ENCODE results near the gene TCP1.
"Not testable (repeated sequence)": the region's sequence is repeated elsewhere in the genome, so short reads cannot be mapped to it uniquely, and the experiment has no call there.

Gene TCP1

DNA sequence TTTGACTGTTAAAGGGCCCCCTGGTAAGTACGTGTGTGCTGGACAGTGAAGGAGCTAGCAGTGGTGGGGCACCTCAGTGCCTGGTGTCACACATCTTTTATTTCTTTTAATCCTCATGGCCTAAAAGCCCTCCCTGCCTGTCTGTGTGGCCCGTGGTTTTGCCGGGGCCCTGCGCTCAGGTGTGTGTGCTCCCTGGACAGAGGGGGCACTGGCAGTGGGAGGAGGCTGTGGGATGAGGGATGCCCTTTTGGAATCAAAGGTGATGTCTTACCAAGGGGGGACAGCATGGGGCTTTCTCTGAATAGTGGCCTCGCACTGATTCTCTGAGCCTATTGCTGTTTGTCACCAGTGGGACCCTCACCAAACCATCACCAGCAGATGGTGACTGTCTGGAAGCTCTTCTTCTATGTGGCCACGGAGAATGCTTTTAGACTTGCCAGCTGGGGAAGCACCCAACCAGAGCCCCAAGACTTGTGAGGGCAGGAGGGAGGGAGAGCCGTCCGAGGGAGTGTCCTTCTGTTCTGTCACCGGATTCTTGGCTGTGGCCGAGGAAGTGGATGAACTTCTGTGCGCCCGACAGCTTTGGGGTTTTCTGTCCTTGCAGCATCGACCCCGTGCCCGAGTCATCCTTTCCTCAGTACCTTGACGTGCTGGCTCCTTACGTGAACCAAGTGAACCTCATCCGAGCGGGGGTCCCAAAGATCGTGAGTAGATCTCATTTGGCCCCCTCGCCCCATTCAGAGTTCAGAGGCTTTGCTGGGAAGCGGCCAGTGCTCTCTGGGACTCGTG lies 28.7 kb upstream of the TCP1 start:
- Histone ChIP-seq H3K36me3 (ENCODE audit: control insufficient read depth, insufficient read depth, low read length) (no peaks in the 10 kb centered on the region), H3K4me1 (ENCODE audit: control insufficient read depth, insufficient read depth, low read length) (no peaks in the 10 kb centered on the region), H3K9me3 (ENCODE audit: control insufficient read depth, insufficient read depth, low read length) (no peaks in the 10 kb centered on the region), H3K4me3 (ENCODE audit: low read length) (no peak overlapping the region), H3K27me3 (ENCODE audit: control insufficient read depth, insufficient read depth, low read length) (no peaks in the 10 kb centered on the region; the same call in 1 of the 2 replicates), H3K27ac (ENCODE audit: low read length) (no peak overlapping the region)
- no CpG with 5 or more reads among the region's 23 CpGs for WGBS (ENCODE audit: insufficient coverage, insufficient read length)
- DNase-seq (ENCODE audit: low read depth, low spot score), result no peak

- H3K4me3 ChIP-seq (ENCODE audit: low read length); H3K36me3 ChIP-seq (ENCODE audit: control insufficient read depth, insufficient read depth, low read length); DNase-seq (ENCODE audit: low read depth, low spot score); H3K4me1 ChIP-seq (ENCODE audit: control insufficient read depth, insufficient read depth, low read length); H3K9me3 ChIP-seq (ENCODE audit: control insufficient read depth, insufficient read depth, low read length); H3K27ac ChIP-seq (ENCODE audit: low read length); H3K27me3 ChIP-seq (ENCODE audit: control insufficient read depth, insufficient read depth, low read length): not testable (repeated sequence)
- WGBS (ENCODE audit: insufficient coverage, insufficient read length), result no CpG with 5 or more reads among the region's 3 CpGs
Observed at GRCh38 chr6:159816775-159817174, 27.4 kb upstream of the TCP1 start.

GRCh38 chr6:159815410-159815809 lies 26.0 kb upstream of the TCP1 start:
- H3K27me3 ChIP-seq (ENCODE audit: control insufficient read depth, insufficient read depth, low read length), result no peaks in the 10 kb centered on the region; the same call in 1 of the 2 replicates
- no peak overlapping the region for H3K27ac ChIP-seq (ENCODE audit: low read length)
- no peak overlapping the region for H3K4me3 ChIP-seq (ENCODE audit: low read length)
- H3K9me3 ChIP-seq (ENCODE audit: control insufficient read depth, insufficient read depth, low read length), result no peaks in the 10 kb centered on the region
- no peaks in the 10 kb centered on the region for H3K36me3 ChIP-seq (ENCODE audit: control insufficient read depth, insufficient read depth, low read length)
- no peaks in the 10 kb centered on the region; the same call in 1 of the 2 replicates for H3K4me1 ChIP-seq (ENCODE audit: control insufficient read depth, insufficient read depth, low read length)
- no peak for DNase-seq (ENCODE audit: low read depth, low spot score)
- WGBS (ENCODE audit: insufficient coverage, insufficient read length), result no CpG with 5 or more reads among the region's 6 CpGs

DNA sequence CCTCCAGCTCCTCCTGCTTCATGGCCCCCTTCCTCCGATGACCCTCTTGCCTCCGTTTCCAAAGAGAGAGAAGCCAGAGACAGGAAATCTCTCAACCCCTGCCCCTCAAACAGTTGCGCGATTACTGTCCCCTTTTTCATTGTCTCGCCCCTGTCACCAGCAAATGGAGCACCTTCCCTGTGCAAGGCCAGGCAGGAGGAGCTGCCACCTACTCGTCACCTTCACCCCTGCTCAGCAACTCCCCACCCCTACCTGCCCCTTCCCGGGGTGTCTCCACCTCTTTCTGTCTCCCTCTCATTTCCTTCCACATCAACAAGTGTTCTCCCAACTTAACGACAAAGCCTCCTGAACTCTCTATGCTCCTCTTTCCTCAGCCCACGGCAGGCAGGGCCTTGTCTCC lies 24.4 kb upstream of the TCP1 start:
- no peaks in the 10 kb centered on the region; the same call in 1 of the 2 replicates for H3K27me3 ChIP-seq (ENCODE audit: control insufficient read depth, insufficient read depth, low read length)
- H3K36me3 ChIP-seq (ENCODE audit: control insufficient read depth, insufficient read depth, low read length), result no peaks in the 10 kb centered on the region
- no peaks in the 10 kb centered on the region for H3K9me3 ChIP-seq (ENCODE audit: control insufficient read depth, insufficient read depth, low read length)
- no peak overlapping the region for H3K4me3 ChIP-seq (ENCODE audit: low read length)
- H3K27ac ChIP-seq (ENCODE audit: low read length), result no peak overlapping the region
- no CpG with 5 or more reads among the region's 9 CpGs for WGBS (ENCODE audit: insufficient coverage, insufficient read length)
- no peaks in the 10 kb centered on the region; the same call in 1 of the 2 replicates for H3K4me1 ChIP-seq (ENCODE audit: control insufficient read depth, insufficient read depth, low read length)
- DNase-seq (ENCODE audit: low read depth, low spot score), result no peak

- Histone ChIP-seq H3K4me3 (ENCODE audit: low read length) (no peak overlapping the region), H3K27me3 (ENCODE audit: control insufficient read depth, insufficient read depth, low read length) (no peaks in the 10 kb centered on the region), H3K36me3 (ENCODE audit: control insufficient read depth, insufficient read depth, low read length) (no peaks in the 10 kb centered on the region), H3K27ac (ENCODE audit: low read length) (no peak overlapping the region), H3K4me1 (ENCODE audit: control insufficient read depth, insufficient read depth, low read length) (no peaks in the 10 kb centered on the region; the same call in 1 of the 2 replicates), H3K9me3 (ENCODE audit: control insufficient read depth, insufficient read depth, low read length) (no peaks in the 10 kb centered on the region)
- WGBS (ENCODE audit: insufficient coverage, insufficient read length), result no CpG with 5 or more reads among the region's 4 CpGs
- DNase-seq (ENCODE audit: low read depth, low spot score), result no peak
Observed at GRCh38 chr6:159809149-159809548, 19.7 kb upstream of the TCP1 start.

GRCh38 chr6:159808647-159809046 lies 19.2 kb upstream of the TCP1 start:
- no peak overlapping the region for H3K4me3 ChIP-seq (ENCODE audit: low read length)
- no peaks in the 10 kb centered on the region for H3K36me3 ChIP-seq (ENCODE audit: control insufficient read depth, insufficient read depth, low read length)
- H3K9me3 ChIP-seq (ENCODE audit: control insufficient read depth, insufficient read depth, low read length), result no peaks in the 10 kb centered on the region
- DNase-seq (ENCODE audit: low read depth, low spot score), result no peak
- H3K27me3 ChIP-seq (ENCODE audit: control insufficient read depth, insufficient read depth, low read length), result no peaks in the 10 kb centered on the region
- H3K27ac ChIP-seq (ENCODE audit: low read length), result no peak overlapping the region
- no CpG with 5 or more reads among the region's 6 CpGs for WGBS (ENCODE audit: insufficient coverage, insufficient read length)
- no peaks in the 10 kb centered on the region; the same call in 1 of the 2 replicates for H3K4me1 ChIP-seq (ENCODE audit: control insufficient read depth, insufficient read depth, low read length)

GRCh38 chr6:159807150-159807858 lies 17.9 kb upstream of the TCP1 start:
- no peaks in the 10 kb centered on the region; the same call in 1 of the 2 replicates for H3K4me1 ChIP-seq (ENCODE audit: control insufficient read depth, insufficient read depth, low read length)
- no peaks in the 10 kb centered on the region for H3K36me3 ChIP-seq (ENCODE audit: control insufficient read depth, insufficient read depth, low read length)
- no peaks in the 10 kb centered on the region for H3K9me3 ChIP-seq (ENCODE audit: control insufficient read depth, insufficient read depth, low read length)
- no peaks in the 10 kb centered on the region for H3K27me3 ChIP-seq (ENCODE audit: control insufficient read depth, insufficient read depth, low read length)
- H3K27ac ChIP-seq (ENCODE audit: low read length), result no peak overlapping the region
- WGBS (ENCODE audit: insufficient coverage, insufficient read length), result no CpG with 5 or more reads among the region's 5 CpGs
- no peak overlapping the region for H3K4me3 ChIP-seq (ENCODE audit: low read length)
- DNase-seq (ENCODE audit: low read depth, low spot score), result no peak

DNA sequence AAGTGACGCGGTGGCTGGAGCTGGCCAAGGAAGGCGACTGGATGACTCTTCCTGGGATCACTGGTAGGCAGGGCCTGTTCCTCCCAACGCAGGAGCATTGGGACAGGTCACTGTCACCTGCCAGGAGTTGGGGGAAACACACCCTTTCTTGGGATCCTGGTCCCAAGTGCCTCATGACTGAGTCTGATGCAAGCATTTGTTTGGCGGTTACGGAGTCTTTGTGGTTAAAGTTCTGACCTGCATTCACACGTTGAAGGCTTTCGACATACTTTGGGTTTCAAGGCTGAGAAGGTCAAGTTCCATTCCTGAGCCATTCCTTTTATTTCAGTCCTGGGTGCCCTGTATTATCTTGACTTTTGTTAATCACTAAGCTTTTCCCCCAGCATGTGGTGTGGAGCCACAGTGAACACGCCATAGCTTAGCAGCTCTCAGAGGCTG lies 16.6 kb upstream of the TCP1 start:
- no peaks in the 10 kb centered on the region for H3K9me3 ChIP-seq (ENCODE audit: control insufficient read depth, insufficient read depth, low read length)
- DNase-seq (ENCODE audit: low read depth, low spot score), result no peak
- WGBS (ENCODE audit: insufficient coverage, insufficient read length), result no CpG with 5 or more reads among the region's 9 CpGs
- H3K27ac ChIP-seq (ENCODE audit: low read length), result no peak overlapping the region
- H3K4me1 ChIP-seq (ENCODE audit: control insufficient read depth, insufficient read depth, low read length), result no peaks in the 10 kb centered on the region
- no peak overlapping the region for H3K4me3 ChIP-seq (ENCODE audit: low read length)
- H3K27me3 ChIP-seq (ENCODE audit: control insufficient read depth, insufficient read depth, low read length), result no peaks in the 10 kb centered on the region
- no peaks in the 10 kb centered on the region for H3K36me3 ChIP-seq (ENCODE audit: control insufficient read depth, insufficient read depth, low read length)

- Histone ChIP-seq H3K9me3 (ENCODE audit: control insufficient read depth, insufficient read depth, low read length) (no peaks in the 10 kb centered on the region), H3K27me3 (ENCODE audit: control insufficient read depth, insufficient read depth, low read length) (no peaks in the 10 kb centered on the region), H3K36me3 (ENCODE audit: control insufficient read depth, insufficient read depth, low read length) (no peaks in the 10 kb centered on the region), H3K4me1 (ENCODE audit: control insufficient read depth, insufficient read depth, low read length) (no peaks in the 10 kb centered on the region), H3K4me3 (ENCODE audit: low read length) (no peak overlapping the region), H3K27ac (ENCODE audit: low read length) (no peak overlapping the region)
- DNase-seq (ENCODE audit: low read depth, low spot score), result no peak
- no CpG with 5 or more reads among the region's 6 CpGs for WGBS (ENCODE audit: insufficient coverage, insufficient read length)
Observed at GRCh38 chr6:159805440-159806020, 16.1 kb upstream of the TCP1 start.

DNA sequence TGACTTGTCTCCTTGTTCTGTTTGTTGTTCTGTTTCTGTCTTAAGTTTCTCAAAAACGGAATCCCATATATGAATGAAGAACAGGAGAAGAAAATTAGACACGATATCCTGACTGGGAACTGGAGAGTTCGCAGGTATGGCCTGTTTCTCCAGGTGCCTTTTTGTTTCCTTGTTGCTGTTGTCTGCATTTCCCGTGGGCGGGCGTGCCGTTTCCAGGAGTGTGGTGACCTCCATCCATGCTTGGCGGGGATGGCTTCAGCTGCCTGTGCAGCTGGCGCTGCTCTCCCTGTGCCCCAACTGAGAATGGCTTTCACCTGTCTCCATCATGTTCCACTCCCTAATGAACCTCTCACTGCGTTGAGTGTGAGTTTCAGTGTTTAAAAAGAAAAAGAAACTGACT lies 15.1 kb upstream of the TCP1 start:
- DNase-seq (ENCODE audit: low read depth, low spot score), result no peak
- WGBS (ENCODE audit: insufficient coverage, insufficient read length), result no CpG with 5 or more reads among the region's 10 CpGs

More for the DNA sequence above, 15.1 kb upstream of the TCP1 start:
- H3K4me1 ChIP-seq (ENCODE audit: control insufficient read depth, insufficient read depth, low read length), result no peaks in the 10 kb centered on the region
- H3K9me3 ChIP-seq (ENCODE audit: control insufficient read depth, insufficient read depth, low read length), result no peaks in the 10 kb centered on the region
- no peak overlapping the region for H3K27ac ChIP-seq (ENCODE audit: low read length)
- no peak overlapping the region for H3K4me3 ChIP-seq (ENCODE audit: low read length)
- H3K36me3 ChIP-seq (ENCODE audit: control insufficient read depth, insufficient read depth, low read length), result no peaks in the 10 kb centered on the region; the same call in 1 of the 2 replicates
- no peaks in the 10 kb centered on the region for H3K27me3 ChIP-seq (ENCODE audit: control insufficient read depth, insufficient read depth, low read length)
